ENCODE results near the gene ESYT1.

Gene ESYT1

GRCh38 chr12:56152132-56152755, 24.2 kb downstream of the ESYT1 start, which contains the start of gene MYL6B (continued):
- peak; percentile 74; the same call in 1 of the 2 replicates for TF ChIP-seq ZBTB44 (tag by site-specific recombination; IDR thresholded peaks at IDR 0.05)
- no peak for TF ChIP-seq ZNF121 (tag by site-specific recombination; IDR thresholded peaks at IDR 0.05)
- no peak for TF ChIP-seq ZNF302 (tag by site-specific recombination; IDR thresholded peaks at IDR 0.05; ENCODE audit: low read depth)
- no peak for TF ChIP-seq ELK4 (IDR thresholded peaks at IDR 0.05; ENCODE audit: borderline replicate concordance, low read depth, low read length)
- no peak for TF ChIP-seq HOXC10 (CRISPR knock-in tag; IDR thresholded peaks at IDR 0.05)
- peak; percentile 78 for TF ChIP-seq KLF1 (tag by site-specific recombination; IDR thresholded peaks at IDR 0.05)
- TF ChIP-seq ZBTB6 (tag by site-specific recombination; IDR thresholded peaks at IDR 0.05), result peak; percentile 71; the same call in 1 of the 2 replicates
- TF ChIP-seq ZNF184 (tag by site-specific recombination; IDR thresholded peaks at IDR 0.05), result no peak
- peak; percentile 96 for TF ChIP-seq KLF9 (tag by site-specific recombination; IDR thresholded peaks at IDR 0.05; ENCODE audit: low read depth)
- TF ChIP-seq INSM2 (tag by site-specific recombination; IDR thresholded peaks at IDR 0.05), result no peak; the same call in 1 of the 2 replicates
- 0 out of 2 replicates have a peak, but pooled peaks have one; percentile 33 for TF ChIP-seq PBX3 (CRISPR knock-in tag; IDR thresholded peaks at IDR 0.05)
- no peak for TF ChIP-seq SALL2 (tag by site-specific recombination; IDR thresholded peaks at IDR 0.05; ENCODE audit: borderline replicate concordance)
- TF ChIP-seq ZNF548 (tag by site-specific recombination; IDR thresholded peaks at IDR 0.05), result no peak
- TF ChIP-seq ZNF560 (tag by site-specific recombination; IDR thresholded peaks at IDR 0.05; ENCODE audit: borderline replicate concordance), result no peak
- TF ChIP-seq PRDM2 (tag by site-specific recombination; IDR thresholded peaks at IDR 0.05; ENCODE audit: borderline replicate concordance), result no peak
- no peak; the same call in 1 of the 2 replicates for TF ChIP-seq ZNF561 (tag by site-specific recombination; IDR thresholded peaks at IDR 0.05; ENCODE audit: borderline replicate concordance)
- no peak for TF ChIP-seq IKZF3 (tag by site-specific recombination; IDR thresholded peaks at IDR 0.05)
- TF ChIP-seq ZNF621 (tag by site-specific recombination; IDR thresholded peaks at IDR 0.05), result no peak
- no peak for TF ChIP-seq ZNF391 (tag by site-specific recombination; IDR thresholded peaks at IDR 0.05; ENCODE audit: borderline replicate concordance, low read depth)
- TF ChIP-seq ZFP69B (tag by site-specific recombination; IDR thresholded peaks at IDR 0.05), result peak; percentile 56
- no peak for TF ChIP-seq ATF2 (tag by site-specific recombination; IDR thresholded peaks at IDR 0.05; ENCODE audit: low read depth)
